ENCODE data around the gene CYB561D1.

Gene CYB561D1

GRCh38 chr1:109482242-109482641, 11.7 kb upstream of the CYB561D1 start:
- DNase-seq = no peak

DNA sequence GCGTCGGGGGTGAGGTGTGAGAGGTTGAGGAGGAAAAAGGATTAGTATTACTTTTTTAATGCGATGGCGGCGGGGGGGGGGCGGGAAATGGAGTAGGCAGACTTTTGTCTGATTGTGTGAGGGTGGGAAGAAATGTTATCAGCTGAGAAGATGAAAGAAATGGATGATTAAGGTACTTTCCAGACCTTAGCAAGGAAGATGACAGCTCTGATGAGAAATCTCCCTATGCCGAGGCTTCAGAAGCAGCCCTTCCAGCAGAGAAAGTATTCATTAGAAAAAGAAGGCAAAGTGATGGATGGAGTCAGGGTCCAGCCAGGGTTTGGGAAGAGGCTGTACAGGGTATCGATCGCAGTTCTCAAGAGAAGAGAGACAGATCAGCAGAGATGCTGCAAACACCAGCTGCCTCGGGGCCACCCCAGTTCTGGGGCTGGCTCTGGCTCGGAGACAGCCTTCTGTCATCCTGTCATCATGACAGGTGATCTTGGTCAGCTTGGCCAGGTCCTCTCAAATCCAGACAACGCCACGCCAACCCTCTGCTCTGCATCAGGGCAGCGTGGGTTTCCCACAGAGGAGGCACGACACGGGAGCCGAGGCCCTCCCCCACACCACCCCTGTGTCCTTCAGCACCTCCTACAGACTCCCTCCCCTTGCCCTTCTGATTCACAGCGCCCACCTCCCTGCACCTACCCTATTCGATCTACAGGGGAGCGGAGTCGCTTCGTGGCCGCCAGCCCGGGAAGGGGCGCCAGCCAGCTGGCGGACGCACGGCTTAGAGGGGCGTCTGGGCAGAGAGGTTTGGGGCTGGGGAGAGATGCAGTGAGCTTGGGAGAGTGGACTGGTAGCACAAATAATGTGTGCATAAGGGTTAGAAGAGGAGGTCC, 10.9 kb upstream of the CYB561D1 start:
- peak; percentile 58 for DNase-seq

- DNase-seq = peak; percentile 97
These were observed 10.0 kb upstream of the CYB561D1 start, which contains the start of gene ATXN7L2 for GRCh38 chr1:109483672-109484518. TSS of gene ATXN7L2 (plus strand) at chr1:109483905. CDS start at chr1:109483954, 49 bp downstream.

GRCh38 chr1:109484519-109484975, 9.3 kb upstream of the CYB561D1 start:
- no peak for DNase-seq

DNA sequence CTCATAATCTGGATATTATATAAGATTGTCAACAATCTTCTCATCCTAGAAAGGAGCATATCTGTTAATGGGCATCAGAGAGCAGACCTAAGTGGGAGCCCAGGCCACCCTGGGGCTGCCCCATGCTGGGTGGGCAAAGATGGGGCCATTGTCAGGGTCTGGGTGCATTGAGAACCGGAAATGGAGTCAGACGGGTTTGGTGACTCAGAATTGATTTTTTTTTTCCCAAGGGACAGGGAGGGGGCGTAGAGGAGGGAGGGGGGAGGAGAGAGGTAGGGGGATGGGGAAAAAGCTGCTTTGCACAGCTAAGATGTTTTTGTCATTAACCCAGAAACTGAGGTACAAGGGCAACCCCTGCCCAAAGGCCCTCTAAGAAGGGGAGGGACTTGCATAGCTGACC, 8.9 kb upstream of the CYB561D1 start:
- DNase-seq = no peak

GRCh38 chr1:109487261-109487660, 6.6 kb upstream of the CYB561D1 start:
- DNase-seq = no peak

DNA sequence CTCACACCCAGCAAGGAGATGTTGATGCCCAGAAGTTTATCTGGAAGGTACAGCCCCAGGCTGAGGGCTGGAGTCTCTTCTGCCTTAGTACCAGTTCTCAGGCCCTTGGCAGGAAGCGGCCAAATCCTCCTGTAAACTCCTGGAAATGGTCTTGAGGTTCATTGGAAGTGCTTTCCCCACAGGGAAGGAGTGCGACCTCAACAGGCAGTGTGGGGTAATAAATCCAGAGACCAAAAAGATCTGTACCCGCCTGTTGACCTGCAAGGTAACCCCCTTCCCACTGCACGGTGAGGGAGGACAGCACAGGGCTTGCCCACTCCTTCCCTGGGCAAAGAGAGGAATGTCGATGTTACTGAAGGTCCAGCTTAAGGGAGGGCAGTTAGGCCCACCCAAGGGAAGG, 5.7 kb upstream of the CYB561D1 start:
- DNase-seq = no peak

DNA sequence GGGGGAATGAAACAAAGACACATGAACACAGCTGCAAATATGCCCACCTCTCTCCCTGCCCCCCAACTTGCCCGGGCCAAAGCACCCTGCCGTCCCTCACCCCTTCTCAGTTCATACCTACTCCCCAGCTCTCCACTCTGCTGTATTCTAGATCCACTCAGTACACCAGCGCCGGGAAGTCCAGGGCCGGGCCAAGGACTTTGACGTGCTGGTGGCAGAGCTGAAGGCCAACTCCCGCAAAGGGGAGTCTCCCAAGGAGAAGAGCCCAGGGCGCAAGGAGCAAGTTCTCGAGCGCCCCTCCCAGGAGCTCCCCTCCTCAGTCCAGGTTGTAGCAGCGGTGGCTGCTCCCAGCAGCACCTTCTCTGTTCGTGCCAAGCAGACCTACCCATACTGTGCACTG, 5.2 kb upstream of the CYB561D1 start:
- no peak for DNase-seq

DNA sequence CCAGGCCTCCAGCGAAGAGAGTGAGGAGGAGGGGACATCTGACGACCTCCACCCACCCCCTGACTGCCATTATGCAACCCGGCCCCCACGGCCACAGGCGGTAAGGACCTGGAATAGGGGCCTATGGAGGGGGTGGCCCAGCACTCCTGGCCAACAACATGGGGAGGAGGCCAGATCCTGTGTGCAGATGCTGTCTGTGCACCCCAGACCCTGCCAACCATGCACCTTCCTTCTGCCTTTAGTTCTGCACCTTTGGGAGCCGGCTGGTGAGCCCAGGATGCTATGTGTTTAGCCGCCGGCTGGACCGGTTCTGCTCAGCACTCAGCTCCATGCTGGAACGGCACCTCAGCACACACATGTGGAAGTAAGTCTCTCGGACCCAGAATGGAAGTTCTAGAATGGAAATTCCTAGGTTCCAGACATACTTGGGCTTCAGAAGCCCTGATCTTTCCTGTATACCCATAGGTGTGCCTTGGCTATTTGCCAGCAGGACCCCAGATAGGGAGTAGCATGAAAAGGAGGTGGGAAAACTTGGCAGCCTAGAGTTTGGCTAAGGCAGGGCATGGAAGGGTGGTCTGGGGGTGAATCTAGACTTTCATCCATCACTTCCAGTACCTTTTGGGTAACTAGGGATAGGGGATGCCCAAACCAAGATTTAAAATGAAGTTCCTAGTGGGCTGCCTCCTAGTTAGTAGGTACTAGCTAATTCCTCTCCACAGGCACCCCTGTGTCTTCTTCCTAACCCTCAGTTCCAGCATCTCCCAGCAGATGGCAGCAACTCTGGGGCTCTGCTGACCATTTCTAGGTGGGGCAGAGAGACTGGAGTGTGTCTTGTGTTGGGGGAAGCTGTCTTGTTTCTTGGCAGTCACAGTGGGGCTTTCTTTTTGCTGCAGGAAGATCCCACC, 3.6 kb upstream of the CYB561D1 start:
- DNase-seq = peak; percentile 80

DNA sequence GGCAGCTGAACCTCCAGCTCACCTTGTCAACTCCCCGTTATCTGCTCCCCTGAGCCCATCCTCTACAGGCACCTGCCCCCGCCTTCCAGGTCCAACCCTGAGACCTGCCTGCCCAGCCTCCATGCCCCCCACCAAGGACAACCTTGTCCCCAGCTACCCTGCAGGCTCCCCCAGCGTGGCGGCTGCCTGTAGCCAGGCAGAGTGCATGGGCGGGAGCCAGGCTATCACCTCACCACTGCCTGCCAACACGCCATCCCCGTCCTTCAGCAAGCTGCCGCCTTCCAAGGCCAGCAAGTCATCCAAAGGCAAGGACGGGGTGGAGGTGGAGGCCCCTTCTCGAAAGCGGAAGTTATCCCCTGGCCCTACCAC, 3.0 kb upstream of the CYB561D1 start:
- no peak for DNase-seq

DNA sequence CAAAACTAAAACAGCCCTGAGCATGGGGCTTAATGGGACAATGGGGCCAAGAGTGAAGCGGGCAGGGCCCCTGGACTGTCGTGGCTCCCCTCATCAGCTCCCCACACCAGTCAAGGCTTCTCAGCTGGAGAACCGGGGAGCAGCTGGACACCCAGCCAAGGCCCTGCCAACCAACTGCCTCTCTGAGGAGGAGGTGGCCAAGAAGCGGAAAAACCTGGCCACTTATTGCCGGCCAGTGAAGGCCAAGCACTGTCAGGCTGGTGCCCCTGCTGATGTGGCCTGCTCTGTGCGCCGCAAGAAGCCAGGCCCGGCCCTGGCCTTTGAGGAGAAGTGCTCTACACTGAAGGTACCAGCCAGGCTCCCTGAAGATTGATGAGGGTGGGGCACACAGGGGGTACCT, 2.5 kb upstream of the CYB561D1 start:
- DNase-seq = no peak

- no peak for DNase-seq
These were observed 1.1 kb upstream of the CYB561D1 start for GRCh38 chr1:109492779-109493178.

- no peak for DNase-seq
These were observed 667 bp upstream of the CYB561D1 start for GRCh38 chr1:109493227-109493626.

- no peak for DNase-seq
These were observed 1.8 kb downstream of the CYB561D1 start for GRCh38 chr1:109495738-109496137.

DNA sequence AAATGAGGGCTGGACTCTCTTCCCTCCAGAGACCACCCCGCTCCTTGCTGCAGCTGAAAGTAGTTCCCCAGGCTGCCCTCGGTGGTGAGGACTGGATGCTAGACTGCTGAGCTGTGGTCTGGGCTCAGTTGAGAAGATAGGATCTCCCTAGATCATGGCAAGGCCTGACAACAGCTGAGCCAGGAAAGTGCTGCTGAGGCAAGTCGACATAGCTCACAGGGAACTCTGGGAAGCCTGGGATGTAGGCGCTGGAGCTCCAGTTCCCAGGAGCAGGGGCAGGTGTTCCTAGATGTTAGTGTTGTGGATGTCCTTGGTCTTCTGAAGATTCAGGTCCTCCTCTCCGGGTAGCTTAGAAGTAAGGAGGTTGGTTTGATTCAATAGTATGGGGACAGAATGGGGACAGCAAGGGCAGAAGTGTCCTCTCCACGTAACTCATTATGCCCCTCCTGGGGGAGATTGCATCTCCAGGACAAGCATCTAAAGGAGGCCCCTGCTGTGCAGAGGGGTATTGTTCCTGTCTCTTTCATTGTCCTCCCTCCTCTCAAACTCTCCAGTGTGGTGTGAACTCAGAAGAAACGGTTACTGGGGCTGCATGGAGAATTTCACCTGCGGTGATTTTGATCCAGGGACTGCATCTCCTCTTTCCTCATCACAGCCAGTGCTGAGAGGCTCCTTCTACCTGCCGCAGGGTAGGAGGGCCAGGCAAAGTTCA, 3.7 kb downstream of the CYB561D1 start:
- DNase-seq = no peak

DNA sequence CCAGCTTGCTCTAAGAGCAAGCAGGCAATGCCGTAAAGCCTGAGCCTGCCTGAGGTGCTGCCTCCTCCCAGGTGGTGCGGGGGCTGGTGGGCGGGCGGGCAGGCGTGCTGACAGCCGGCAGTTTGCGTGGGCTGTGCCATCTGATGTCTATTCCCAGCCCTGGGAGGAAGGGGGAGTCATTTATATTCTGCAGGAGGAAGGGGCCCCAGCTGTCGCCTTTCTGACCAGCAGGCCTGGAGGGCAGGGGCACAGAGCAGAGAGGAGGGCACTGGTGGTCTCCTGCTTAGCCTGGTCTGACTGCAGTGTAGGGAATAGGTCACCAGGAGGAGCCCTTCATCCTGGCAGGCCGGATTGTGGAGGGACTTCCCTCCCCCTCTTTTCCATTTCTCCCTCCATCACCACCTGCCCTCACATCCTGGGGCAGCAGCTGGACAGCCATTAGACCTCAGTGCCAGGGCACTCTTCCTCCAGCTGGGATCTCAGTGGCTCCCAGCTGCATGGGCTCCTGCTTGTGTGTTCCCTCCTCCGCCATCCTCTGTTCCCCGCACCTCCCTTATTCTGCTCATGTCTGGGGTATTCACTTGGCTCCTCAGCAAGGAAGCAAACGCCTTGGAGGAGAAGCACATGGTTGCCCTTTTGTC, 4.4 kb downstream of the CYB561D1 start:
- DNase-seq = peak; percentile 55

DNA sequence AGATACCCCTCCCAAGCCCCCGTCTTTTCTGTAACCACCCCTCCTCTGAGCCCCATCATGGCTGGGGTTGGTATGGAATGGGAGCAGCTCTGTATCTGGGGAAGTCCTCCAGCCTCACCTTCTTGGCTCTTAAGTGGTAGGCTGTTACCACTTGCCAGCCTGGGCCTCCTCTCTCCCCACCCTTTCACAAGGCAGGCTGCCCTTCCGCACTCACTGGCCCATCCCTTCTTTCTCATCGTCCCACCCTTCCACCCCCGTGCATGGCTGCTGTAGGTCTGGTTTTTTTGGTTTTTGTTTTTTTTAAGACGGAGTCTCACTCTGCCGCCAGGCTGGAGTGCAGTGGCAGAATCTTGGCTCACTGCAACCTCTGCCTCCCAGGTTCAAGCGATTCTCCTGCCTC, 5.2 kb downstream of the CYB561D1 start:
- DNase-seq = no peak

GRCh38 chr1:109499661-109500536, 6.0 kb downstream of the CYB561D1 start:
- peak; percentile 78 for DNase-seq

DNA sequence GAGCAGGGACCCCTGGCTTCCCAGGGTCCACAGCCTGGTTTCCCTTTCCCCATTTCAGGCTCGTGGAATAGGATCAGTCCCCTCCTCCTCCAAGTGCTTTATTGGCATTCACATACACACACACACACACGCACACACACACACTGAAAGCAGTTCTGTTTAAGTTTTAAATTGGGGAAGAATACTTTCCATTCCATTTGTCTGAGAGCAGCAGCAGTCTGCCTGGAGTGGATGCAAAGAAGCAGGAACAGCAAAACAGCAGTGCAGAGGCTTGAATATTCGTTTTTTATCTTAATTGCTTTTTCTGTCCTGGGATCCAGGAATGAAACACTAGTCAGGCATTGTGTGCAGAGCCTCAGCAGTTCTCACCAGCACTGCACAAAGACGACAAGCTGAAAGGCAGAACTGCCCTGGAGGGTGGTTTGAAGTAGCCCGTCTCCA, 7.1 kb downstream of the CYB561D1 start:
- DNase-seq = no peak

- DNase-seq = peak; percentile 36
These were observed 7.9 kb downstream of the CYB561D1 start for GRCh38 chr1:109501644-109502363.
